Measurements from ENCODE around the gene PCDHA11.
"Not testable (repeated sequence)": the region's sequence is repeated elsewhere in the genome, so short reads cannot be mapped to it uniquely, and the experiment has no call there.

The PCDHA11 gene

DNA sequence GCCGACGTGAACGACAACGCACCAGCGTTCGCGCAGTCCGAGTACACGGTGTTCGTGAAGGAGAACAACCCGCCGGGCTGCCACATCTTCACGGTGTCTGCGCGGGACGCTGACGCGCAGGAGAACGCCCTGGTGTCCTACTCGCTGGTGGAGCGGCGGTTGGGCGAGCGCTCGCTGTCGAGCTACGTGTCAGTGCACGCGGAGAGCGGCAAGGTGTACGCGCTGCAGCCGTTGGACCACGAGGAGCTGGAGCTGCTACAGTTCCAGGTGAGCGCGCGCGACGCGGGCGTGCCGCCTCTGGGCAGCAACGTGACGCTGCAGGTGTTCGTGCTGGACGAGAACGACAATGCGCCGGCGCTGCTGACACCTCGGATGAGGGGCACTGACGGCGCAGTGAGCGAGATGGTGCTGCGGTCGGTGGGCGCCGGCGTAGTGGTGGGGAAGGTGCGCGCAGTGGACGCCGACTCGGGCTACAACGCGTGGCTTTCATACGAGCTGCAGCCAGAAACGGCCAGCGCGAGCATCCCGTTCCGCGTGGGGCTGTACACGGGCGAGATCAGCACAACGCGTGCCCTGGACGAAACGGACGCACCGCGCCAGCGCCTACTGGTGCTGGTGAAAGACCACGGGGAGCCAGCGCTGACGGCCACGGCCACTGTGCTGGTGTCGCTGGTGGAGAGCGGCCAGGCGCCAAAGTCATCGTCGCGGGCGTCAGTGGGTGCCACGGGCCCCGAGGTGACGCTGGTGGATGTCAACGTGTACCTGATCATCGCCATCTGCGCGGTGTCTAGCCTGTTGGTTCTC, 18.7 kb upstream of the PCDHA11 start:
- not testable (repeated sequence) for DNase-seq (ENCODE audit: low read depth in 2 of 3, low spot score in 1 of 3)

GRCh38 chr5:140855772-140856674, 12.7 kb upstream of the PCDHA11 start, which contains the start of gene PCDHA10:
PCDHA10 (plus strand) TSS chr5:140855897; CDS start chr5:140856049, 152 bp downstream.
- DNase-seq (ENCODE audit: low read depth in 2 of 3, low spot score in 1 of 3) = no peak

DNA sequence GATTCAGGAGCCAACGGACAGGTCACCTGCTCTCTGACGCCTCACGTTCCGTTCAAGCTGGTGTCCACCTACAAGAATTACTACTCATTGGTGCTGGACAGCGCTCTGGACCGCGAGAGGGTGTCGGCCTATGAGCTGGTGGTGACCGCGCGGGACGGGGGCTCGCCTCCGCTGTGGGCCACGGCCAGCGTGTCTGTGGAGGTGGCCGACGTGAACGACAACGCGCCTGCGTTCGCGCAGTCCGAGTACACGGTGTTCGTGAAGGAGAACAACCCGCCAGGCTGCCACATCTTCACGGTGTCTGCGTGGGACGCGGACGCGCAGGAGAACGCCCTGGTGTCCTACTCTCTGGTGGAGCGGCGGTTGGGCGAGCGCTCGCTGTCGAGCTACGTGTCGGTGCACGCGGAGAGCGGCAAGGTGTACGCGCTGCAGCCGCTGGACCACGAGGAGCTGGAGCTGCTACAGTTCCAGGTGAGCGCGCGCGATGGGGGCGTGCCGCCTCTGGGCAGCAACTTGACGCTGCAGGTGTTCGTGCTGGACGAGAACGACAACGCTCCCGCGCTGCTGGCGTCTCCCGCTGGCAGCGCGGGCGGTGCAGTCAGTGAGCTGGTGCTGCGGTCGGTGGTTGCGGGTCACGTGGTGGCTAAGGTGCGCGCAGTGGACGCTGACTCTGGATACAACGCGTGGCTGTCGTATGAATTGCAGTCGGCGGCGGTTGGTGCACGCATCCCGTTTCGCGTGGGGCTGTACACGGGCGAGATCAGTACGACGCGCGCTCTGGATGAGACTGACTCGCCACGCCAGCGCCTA, 11.4 kb upstream of the PCDHA11 start:
- no peak for DNase-seq (ENCODE audit: low read depth in 2 of 3, low spot score in 1 of 3)

DNA sequence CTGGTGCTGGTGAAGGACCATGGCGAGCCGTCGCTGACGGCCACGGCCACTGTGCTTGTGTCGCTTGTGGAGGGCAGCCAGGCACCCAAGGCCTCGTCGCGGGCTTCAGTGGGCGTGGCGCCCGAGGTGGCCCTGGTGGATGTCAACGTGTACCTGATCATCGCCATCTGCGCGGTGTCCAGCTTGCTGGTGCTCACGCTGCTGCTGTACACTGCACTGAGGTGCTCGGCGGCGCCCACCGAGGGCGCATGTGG, 10.8 kb upstream of the PCDHA11 start:
- no peak for DNase-seq (ENCODE audit: low read depth in 2 of 3, low spot score in 1 of 3)

GRCh38 chr5:140862441-140863295, 6.1 kb upstream of the PCDHA11 start:
- DNase-seq (ENCODE audit: low read depth in 2 of 3, low spot score in 1 of 3) = no peak

- DNase-seq (ENCODE audit: low read depth in 2 of 3, low spot score in 1 of 3) = no peak
These were observed 764 bp downstream of the PCDHA11 start for GRCh38 chr5:140869555-140869886.

GRCh38 chr5:140870221-140871201, 1.8 kb downstream of the PCDHA11 start:
- no peak for DNase-seq (ENCODE audit: low read depth in 2 of 3, low spot score in 1 of 3)

GRCh38 chr5:140875085-140876065, 6.6 kb downstream of the PCDHA11 start, which contains the start of gene PCDHA12:
PCDHA12 (plus strand) TSS chr5:140875308; CDS start chr5:140875473, 165 bp downstream.
- DNase-seq (ENCODE audit: low read depth in 2 of 3, low spot score in 1 of 3) = no peak

GRCh38 chr5:140876541-140877261, 7.9 kb downstream of the PCDHA11 start:
- not testable (repeated sequence) for DNase-seq (ENCODE audit: low read depth in 2 of 3, low spot score in 1 of 3)

GRCh38 chr5:140877262-140877581, 8.5 kb downstream of the PCDHA11 start:
- DNase-seq (ENCODE audit: low read depth in 2 of 3, low spot score in 1 of 3) = no peak

DNA sequence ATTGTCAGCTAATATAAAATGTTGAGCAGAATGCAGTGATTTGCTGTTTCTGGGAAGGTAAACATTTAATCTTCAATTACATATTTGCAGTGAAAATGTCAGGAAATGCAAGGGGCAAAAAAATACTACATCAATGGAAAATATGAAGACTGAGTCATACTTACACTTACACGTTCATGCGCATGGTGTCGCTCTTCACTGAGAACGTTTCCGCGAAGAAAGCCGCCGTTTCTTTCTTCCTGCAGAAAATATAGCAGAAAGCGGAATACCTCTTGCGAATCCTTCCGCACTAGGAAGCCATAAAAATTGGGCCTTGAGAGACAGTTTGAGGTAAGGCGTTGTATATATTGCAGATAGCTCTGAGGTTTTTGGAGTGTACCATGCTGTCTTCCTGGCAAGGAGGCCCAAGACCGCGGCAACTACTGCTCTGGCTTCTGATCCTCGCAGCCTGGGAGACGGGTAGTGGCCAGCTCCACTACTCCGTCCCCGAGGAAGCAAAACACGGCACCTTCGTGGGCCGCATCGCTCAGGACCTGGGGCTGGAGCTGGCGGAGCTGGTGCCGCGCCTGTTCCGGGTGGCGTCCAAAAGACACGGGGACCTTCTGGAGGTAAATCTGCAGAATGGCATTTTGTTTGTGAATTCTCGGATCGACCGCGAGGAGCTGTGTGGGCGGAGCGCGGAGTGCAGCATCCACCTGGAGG, 13.3 kb downstream of the PCDHA11 start, which contains the start of gene PCDHA13:
TSS of gene PCDHA13 (plus strand) at position 236 of the 702 bp plus-strand sequence. CDS start at position 381, 145 bp downstream.
- DNase-seq (ENCODE audit: low read depth in 2 of 3, low spot score in 1 of 3) = no peak

GRCh38 chr5:140882591-140882899, 13.8 kb downstream of the PCDHA11 start:
- no peak for DNase-seq (ENCODE audit: low read depth in 2 of 3, low spot score in 1 of 3)

DNA sequence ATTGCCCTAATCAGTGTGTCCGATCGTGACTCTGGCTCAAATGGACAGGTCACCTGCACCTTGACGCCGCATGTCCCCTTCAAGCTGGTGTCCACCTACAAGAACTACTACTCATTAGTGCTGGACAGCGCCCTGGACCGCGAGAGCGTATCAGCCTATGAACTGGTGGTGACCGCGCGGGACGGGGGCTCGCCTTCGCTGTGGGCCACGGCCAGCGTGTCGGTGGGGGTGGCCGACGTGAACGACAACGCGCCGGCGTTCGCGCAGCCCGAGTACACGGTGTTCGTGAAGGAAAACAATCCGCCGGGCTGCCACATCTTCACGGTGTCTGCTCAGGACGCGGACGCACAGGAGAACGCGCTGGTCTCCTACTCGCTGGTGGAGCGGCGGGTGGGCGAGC, 14.6 kb downstream of the PCDHA11 start:
- no peak for DNase-seq (ENCODE audit: low read depth in 2 of 3, low spot score in 1 of 3)

- DNase-seq (ENCODE audit: low read depth in 2 of 3, low spot score in 1 of 3) = no peak
These were observed 15.4 kb downstream of the PCDHA11 start for GRCh38 chr5:140883927-140884697.

DNA sequence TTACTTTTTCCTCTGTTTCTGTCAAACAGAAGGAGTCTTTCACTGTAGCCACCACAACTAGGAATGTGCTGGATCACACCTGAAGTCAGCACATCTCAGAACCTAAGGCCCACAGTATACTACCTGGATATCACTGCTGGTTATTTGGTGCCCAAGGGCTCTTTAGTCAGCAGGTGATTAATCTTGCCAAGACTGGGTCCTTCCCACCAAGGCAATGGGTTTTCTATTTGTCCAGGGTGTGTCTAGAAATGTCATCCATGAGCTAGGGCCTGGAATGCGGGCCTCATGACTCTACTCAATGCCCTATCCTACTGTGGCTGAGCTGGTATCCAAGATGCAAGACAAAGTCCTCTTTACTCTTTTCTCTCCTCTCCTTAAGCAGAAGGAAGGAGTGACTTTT, 47.6 kb downstream of the PCDHA11 start:
- DNase-seq (ENCODE audit: low read depth in 2 of 3, low spot score in 1 of 3) = no peak
